Cardiac muscle cell (in vitro differentiated cells and primary cell): ENCODE data around the gene RERG. TPM values are rescaled to one million over a fixed set of nuclear protein-coding genes. Genes with fewer than 3 reads are reported as not detected.

Source experiments
- DNase-seq, 2 donors: peaks; one replicate each; pipeline versions ENCODE4 v3.0.0 to v3.0.0-alpha.2; 2010 to 2017; ENCODE audit warnings: low read depth in 1 of 2, low spot score in 1 of 2
- H3K27ac ChIP-seq: fragments of 200-600 bp; sonication (generic); 2 replicates; pipeline ENCODE4 v1.5.1; 2016
- H3K27me3 ChIP-seq: fragments of 200-600 bp; sonication (generic); 2 replicates; pipeline ENCODE4 v1.6.0; 2016; ENCODE audit warnings: control low read depth
- H3K36me3 ChIP-seq: fragments of 200-600 bp; sonication (generic); 2 replicates; pipeline ENCODE4 v1.5.1; 2016; ENCODE audit warnings: control low read depth
- H3K4me1 ChIP-seq: fragments of 200-600 bp; sonication (generic); 2 replicates; pipeline ENCODE4 v1.8.1; 2017; ENCODE audit warnings: low read depth, mild to moderate bottlenecking, mixed run types
- H3K4me3 ChIP-seq: fragments of 200-600 bp; sonication (generic); 2 replicates; pipeline ENCODE4 v1.5.1; 2016; ENCODE audit warnings: mild to moderate bottlenecking
- H3K9me3 ChIP-seq: fragments of 200-600 bp; sonication (generic); 2 replicates; pipeline ENCODE4 v1.5.1; 2017; ENCODE audit warnings: low read depth, mild to moderate bottlenecking, control low read depth
- polyA plus RNA-seq: library from polyadenylated mRNA; unstranded; fragments of >200 nt; fragmentation: Nextera tagmentation; extraction: Ambion mirVana; gene quantifications from 2 replicates; pipeline ENCODE4 v1.2.1, GENCODE V29; 2016
- total RNA-seq: library from RNA; depleted of rRNA; stranded (reverse); fragments of >200 nt; gene quantifications from 2 replicates; pipeline ENCODE4 v1.2.3, GENCODE V29; 2016
- TF ChIP-seq, protein P1 (sequence below): IDR thresholded peaks from 2 replicates; pipeline ENCODE4 v1.5.1; 2012; ENCODE audit warnings: low read depth, mild to moderate bottlenecking, low read length

Gene RERG
- total and polyA plus RNA-seq, 2 experiments from 2014 or later = 6.5 to 14.8 TPM

DNA sequence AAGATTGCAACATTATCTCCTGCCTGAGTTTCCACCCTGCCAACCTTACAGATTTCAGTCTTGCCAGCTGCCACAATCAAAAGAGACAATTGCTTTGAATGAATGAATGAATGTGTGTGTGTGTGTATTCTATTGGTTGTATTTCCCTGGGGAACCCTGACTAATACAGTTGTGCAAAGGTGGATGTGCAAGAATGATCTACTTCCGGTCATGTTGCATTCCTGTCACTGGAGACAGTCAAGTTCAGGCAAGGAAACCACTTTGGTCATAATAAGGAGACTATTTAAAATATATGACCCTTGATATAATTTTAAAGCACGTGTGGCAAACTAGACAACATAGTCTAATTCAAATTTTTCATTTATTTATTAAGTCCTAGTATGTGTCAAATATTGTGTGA is 13.1 kb downstream of the RERG start:
- H3K36me3 ChIP-seq = no peaks in the 10 kb centered on the region
- DNase-seq = peak in 1 of 2 donors; percentile 75
- no peak overlapping the region for H3K4me3 ChIP-seq
- H3K27ac ChIP-seq = no peak overlapping the region
- TF ChIP-seq, protein P1, sequence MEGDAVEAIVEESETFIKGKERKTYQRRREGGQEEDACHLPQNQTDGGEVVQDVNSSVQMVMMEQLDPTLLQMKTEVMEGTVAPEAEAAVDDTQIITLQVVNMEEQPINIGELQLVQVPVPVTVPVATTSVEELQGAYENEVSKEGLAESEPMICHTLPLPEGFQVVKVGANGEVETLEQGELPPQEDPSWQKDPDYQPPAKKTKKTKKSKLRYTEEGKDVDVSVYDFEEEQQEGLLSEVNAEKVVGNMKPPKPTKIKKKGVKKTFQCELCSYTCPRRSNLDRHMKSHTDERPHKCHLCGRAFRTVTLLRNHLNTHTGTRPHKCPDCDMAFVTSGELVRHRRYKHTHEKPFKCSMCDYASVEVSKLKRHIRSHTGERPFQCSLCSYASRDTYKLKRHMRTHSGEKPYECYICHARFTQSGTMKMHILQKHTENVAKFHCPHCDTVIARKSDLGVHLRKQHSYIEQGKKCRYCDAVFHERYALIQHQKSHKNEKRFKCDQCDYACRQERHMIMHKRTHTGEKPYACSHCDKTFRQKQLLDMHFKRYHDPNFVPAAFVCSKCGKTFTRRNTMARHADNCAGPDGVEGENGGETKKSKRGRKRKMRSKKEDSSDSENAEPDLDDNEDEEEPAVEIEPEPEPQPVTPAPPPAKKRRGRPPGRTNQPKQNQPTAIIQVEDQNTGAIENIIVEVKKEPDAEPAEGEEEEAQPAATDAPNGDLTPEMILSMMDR = peak; percentile 47
- peaks cover 2% of the 10 kb centered on the region for H3K4me1 ChIP-seq
- H3K9me3 ChIP-seq = no peaks in the 10 kb centered on the region
- no peaks in the 10 kb centered on the region for H3K27me3 ChIP-seq

DNA sequence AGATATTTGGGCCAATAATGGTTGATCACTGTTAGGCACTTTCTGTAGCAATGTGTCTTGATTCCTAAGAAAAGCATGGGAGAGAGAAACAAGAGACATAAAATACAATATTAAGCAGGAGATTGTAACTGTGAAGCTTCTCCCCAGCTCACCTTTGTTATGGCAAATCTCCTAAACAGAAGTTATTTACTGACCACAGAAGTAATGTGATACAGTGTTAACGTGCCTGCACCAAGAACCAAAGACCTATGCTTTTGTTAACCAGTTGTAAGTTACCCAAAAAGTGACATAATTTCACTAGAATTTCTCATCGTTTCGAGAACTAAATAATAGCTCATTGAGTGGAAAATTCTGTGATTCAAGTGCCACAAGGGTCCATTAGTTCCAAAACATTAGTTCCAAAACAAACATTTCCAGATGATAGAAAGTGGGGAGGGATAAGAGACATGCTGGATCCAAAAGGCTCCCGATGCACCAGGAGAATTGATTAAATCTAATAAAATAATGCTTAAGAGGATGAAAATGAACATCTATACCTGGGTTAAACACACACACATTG is 14.3 kb downstream of the RERG start:
- H3K27me3 ChIP-seq = no peaks in the 10 kb centered on the region
- no peaks in the 10 kb centered on the region for H3K36me3 ChIP-seq
- no peak for DNase-seq
- no peak overlapping the region for H3K27ac ChIP-seq
- H3K4me1 ChIP-seq = no peaks in the 10 kb centered on the region
- no peaks in the 10 kb centered on the region for H3K9me3 ChIP-seq
- TF ChIP-seq, protein P1 = no peak
- no peak overlapping the region for H3K4me3 ChIP-seq

DNA sequence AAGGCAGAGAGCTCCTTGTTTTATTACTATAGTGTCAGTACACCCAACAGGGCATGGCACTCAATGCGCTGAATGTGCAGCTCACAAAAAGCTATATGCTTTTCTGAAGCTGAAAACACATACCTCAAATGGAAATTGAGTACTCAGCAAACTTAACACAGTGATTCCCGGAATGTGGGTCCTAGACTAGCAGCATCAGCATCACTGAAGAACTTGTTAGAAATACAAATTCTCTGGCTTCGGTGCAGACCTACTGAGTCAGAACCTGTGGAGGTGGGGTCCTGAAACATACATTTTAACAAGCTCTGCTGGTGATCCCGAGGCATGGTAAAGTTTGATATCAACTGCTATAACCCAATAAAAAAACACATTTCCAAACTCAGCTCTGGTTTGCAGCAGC is 14.9 kb downstream of the RERG start:
- no peak for DNase-seq
- no peak overlapping the region for H3K4me3 ChIP-seq

DNA sequence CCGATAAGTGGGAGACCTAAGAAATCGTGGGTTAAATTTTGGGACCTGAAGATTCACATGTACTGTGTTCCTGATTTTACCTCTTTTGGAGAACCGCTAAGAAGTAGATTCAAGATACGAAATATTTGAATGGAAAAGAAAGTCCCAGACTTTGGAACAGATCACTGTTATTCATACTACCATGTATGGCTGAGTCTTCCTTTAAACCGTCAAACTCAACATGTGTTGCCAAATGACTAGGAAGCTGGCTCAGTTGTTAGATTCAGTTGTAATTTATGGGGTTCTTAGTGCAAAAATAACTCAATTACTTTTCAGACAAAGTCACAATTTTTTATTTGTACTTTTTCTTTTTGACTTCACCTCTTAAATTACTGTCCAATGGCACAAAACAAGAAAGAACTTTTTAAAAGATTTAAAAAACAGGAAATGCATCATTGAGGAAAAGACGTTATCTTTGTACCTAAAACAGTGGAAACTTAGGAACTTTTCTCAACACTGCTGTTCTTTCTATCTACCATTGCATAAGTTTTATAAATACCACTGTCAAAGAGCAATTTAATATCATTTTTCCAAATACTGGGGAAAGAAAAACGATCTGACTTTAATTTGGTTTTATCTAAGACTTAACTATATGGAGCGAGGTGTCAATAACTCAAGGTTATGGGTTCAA is 15.7 kb downstream of the RERG start:
- Histone ChIP-seq H3K4me3 (no peak overlapping the region), H3K36me3 (no peaks in the 10 kb centered on the region), H3K4me1 (no peaks in the 10 kb centered on the region), H3K27me3 (no peaks in the 10 kb centered on the region), H3K9me3 (no peaks in the 10 kb centered on the region), H3K27ac (no peak overlapping the region)
- TF ChIP-seq, protein P1 = no peak
- DNase-seq = peak in 1 of 2 donors; percentile 84

More for the DNA sequence above, 14.9 kb downstream of the RERG start:
- no peak overlapping the region for H3K27ac ChIP-seq
- H3K27me3 ChIP-seq = no peaks in the 10 kb centered on the region
- TF ChIP-seq, protein P1 = no peak
- H3K4me1 ChIP-seq = no peaks in the 10 kb centered on the region
- H3K36me3 ChIP-seq = no peaks in the 10 kb centered on the region
- H3K9me3 ChIP-seq = no peaks in the 10 kb centered on the region

DNA sequence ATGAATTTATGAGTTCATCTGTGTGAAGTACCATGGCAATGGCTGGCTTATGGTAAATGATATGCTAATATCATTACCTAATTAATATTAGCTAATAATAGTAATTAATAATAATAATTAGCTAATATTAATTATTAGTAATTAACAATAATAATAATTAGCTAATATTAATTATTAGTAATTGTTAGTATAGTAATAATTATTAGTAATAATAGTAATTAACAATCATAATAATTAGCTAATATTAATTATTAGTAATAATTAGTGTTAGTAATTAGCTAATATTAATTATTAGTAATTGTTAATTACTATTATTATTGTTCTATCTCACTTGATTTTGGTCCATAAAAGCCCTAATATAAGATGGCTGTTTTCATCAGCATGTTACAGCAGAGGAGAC is 19.8 kb downstream of the RERG start:
- no peaks in the 10 kb centered on the region for H3K36me3 ChIP-seq
- no peak for DNase-seq
- no peaks in the 10 kb centered on the region for H3K27me3 ChIP-seq
- H3K4me1 ChIP-seq = no peaks in the 10 kb centered on the region
- no peak overlapping the region for H3K4me3 ChIP-seq
- H3K27ac ChIP-seq = no peak overlapping the region
- no peaks in the 10 kb centered on the region for H3K9me3 ChIP-seq
- TF ChIP-seq, protein P1 = no peak
